Measurements from ENCODE around the gene PIK3CD.
"Not testable (repeated sequence)": the region's sequence is repeated elsewhere in the genome, so short reads cannot be mapped to it uniquely, and the experiment has no call there.

The PIK3CD gene

GRCh38 chr1:9621032-9621431, 30.5 kb upstream of the PIK3CD start:
- peak; percentile 54 for DNase-seq (ENCODE audit: low spot score)

GRCh38 chr1:9624081-9624480, 27.4 kb upstream of the PIK3CD start:
- no peak for DNase-seq (ENCODE audit: low spot score)

DNA sequence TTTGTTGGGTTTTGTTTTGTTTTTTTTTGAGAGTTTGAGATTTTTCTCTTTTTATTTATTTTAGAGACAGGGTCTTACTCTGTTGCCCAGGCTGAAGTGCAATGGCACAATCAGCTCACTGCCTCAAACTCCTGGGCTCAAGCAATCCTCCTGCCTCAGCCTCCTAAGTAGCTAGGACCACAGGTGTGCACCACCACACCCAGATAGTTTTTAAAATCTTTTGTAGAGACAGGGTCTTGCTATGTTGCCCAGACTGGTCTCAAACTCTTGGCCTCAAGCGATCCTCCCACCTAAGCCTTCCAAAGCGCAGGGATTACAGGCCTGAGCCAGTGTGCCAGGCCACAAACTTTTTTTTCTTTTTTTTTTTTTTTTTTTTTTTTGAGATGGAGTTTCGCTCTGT, 26.5 kb upstream of the PIK3CD start:
- DNase-seq (ENCODE audit: low spot score), result not testable (repeated sequence)

DNA sequence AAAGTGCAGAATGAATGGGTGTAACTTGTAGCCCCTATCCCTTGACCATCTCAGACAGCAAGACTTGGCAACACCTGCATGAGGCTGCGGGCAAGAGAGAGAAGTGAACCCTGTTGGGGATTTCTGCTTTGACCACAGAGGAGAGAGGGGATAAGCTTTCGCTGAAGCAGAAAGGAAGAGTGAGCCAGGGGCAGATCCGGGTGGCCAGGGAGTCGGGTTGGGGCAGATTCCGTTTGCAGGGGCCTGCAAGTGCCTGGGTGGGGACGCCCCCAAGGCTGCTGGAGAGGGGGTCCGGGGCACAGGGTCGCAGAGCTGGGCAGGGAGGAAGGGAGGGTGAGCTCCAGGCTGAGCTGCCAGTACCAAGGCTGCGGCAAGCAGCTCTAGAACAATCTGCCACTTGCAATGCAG, 25.3 kb upstream of the PIK3CD start:
- no peak for DNase-seq (ENCODE audit: low spot score)

GRCh38 chr1:9628541-9629444, 22.7 kb upstream of the PIK3CD start:
- DNase-seq (ENCODE audit: low spot score), result no peak

- DNase-seq (ENCODE audit: low spot score), result no peak
These were observed 21.9 kb upstream of the PIK3CD start for GRCh38 chr1:9629445-9630201.

DNA sequence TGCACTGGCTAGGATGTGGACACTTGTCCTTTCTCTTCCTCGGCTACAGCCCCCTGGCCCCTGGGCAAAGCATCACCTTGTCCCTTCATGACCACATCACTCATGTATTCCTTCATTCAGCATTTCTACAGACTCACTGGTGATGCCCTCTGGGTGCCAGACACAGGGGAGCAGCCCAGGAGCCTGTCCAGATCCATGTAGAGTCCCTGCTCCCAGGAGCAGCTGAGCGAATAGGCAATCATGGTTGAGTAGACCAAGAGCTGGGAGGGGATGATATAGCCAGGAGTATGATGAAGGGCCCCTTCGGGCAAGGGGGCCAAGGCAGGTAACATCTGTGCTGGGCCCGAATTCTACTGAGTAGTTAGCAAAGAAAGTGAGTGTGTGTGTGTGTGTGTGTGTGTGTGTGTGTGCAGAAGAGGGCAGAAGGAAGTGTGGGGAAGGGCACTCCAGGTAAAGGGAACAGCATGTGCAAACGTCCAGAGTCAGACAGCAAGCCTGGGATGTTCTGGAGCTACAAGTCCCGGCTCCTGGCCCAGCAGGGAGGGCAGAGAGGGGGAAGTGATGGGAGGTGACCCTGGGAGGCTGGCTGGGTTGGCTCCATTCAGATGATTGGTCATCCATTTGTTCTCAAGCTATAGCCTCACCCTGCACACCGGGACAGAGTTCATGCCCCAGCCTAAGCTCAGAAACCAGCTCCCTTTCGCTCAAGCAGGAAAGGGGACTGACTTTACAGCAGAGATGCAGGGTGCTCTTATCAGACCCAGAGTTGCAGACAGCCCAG, 21.0 kb upstream of the PIK3CD start:
- DNase-seq (ENCODE audit: low spot score), result no peak

DNA sequence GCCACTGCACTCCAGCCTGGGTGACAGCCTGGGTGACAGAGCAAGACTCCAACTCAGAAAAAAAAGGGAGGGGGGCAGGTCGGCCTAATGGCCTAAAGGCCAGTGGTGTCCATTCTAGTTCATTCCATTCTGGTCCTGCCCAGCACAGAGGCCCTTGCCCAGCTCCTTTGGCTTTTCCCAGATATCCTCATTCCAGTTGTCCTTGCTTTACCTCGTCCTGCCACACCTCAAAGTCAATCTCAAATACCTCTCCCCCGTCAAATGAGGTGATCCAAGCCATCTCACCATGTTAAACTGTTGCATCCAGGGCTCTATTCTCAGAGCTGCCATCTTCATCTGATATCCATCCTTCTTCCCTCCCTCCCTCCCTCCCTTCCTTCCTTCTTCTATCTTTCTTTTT, 19.9 kb upstream of the PIK3CD start:
- DNase-seq (ENCODE audit: low spot score), result no peak

- DNase-seq (ENCODE audit: low spot score), result no peak
These were observed 18.0 kb upstream of the PIK3CD start for GRCh38 chr1:9633493-9633892.

DNA sequence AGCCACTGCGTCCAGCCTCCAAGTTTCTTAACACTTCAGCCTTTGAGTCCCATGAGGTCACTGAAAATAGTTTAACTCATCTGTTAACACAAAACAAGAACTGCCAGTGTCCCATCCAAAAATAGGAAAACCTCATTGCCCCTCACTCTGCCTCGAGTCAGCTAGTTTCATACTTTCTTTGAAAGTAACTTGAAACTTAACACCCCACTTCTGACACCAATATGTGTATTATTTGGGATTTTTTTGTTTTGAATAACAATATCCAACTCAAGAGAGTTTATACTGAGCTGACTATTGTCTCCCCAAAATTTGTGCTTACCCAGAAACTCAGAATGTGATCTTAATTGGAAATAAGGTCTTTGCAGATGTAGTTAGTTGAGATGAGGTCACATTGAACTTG, 16.9 kb upstream of the PIK3CD start:
- DNase-seq (ENCODE audit: low spot score), result no peak

DNA sequence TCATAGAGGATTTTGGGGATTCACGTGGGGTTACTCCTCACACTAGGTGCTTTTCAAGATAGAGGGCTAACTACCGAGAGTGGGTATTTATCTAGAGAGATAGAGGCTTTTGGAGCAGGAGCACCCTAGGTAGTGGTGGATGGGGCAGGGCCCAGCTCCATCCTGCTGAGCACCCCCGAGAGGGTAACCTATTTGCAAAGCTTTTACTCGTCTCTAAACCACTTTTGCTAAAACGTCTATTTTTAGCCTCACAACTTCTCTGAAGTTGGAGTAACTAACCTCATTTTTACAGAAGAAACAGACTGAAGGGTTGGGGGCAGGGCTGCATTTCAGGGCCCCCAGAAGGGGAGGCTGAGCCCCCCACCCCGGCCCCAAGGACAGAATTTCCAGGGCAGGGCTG, 12.3 kb upstream of the PIK3CD start:
- DNase-seq (ENCODE audit: low spot score), result no peak

DNA sequence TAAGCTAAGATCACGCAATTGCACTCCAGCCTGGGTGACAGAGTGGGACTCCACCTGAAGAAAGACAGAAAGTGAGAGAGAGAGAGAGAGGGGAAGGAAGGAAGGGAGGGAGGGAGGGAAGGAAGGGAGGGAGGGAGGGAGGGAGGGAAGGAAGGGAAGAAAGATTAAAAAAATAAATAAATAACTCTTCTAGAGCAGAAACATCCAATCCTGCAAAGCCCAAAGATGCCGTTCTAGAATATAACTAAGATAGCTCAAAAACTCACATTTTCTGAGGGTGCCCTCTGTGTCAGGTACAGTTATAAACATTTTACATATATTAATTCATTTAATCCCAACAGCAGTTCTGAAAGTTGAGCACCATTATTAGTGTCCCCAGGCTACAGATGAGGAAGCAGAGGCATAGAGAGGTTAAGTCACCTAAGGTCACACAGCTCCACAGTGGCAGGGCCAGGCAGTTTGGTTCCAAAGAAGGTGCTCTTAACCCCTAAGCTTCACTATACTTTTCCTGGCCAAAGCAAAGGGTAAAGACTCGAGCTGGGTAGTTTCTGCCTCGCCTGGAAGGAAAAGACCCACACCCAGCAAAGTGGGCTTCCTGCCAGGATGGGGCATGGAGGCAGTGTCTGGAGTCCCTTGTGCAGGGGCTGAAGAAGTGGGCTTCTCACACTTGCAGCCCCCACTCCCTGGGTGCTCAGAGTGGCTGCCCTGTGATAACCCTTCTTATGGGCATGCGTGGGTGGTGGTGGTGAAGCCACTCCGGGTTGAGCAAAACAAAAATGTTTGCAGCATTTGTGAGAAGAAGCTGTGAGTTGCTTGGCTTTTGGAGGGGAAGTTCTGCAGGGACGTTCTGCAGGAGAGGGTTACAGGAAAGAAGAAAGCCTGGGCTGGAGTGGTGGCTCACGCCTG, 7.9 kb upstream of the PIK3CD start:
- no peak for DNase-seq (ENCODE audit: low spot score)

DNA sequence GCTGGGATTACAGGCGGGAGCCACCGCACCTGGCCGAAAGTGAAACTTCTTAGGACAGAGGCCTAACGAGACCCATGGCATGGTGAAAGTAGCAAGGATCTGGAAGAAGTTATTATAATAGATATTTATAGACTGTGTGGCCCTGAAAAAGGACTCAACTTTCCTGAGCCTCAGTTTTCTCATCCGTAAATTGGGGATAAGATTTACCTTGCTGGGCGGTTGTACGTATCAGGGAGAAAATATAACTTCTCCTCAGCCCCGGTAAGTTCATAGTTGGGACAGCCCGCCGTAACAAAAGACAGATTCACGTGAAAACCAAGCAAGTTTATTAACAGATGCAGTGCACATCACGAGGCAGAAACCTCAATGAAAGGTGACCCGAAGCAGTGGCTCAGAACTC, 5.5 kb upstream of the PIK3CD start:
- DNase-seq (ENCODE audit: low spot score), result no peak

DNA sequence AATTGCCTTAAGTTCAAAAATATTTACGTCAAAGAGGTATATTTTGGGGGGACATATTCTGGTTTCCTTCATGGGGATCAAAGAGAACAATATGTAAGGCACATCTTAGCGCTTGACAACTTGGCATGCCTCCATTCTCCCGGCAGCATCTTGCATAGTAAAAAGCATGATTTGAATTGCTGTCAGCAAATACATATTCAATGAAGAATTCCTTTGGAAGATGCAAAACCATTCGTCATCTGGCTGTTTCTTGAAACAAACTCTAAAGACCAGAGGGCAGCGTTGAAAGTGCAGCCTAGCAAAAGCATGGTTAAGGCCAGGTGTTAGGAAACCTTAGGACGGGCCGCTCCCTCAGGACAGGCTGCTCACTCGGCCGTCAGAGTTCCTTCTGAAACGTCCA, 3.4 kb upstream of the PIK3CD start:
- no peak for DNase-seq (ENCODE audit: low spot score)

DNA sequence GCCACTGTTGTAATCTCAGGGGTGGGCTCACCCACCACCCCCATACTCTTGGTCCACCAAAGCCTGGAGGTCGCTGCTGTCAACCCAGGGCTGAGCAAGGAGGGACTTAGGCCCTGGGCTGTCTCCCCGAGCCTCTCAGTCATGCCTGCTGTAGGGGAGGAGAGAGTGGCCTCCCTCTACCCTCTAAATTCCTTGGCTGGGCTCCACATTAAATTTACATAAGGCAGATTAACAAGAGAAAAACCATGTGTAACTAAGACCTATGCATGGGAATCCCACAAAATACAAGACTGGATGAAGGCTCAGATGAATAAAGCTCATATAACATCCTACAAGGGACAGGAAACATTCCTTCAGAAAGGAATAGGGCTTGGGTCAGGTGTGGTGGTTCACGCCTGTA, 1.8 kb upstream of the PIK3CD start:
- DNase-seq (ENCODE audit: low spot score), result no peak

DNA sequence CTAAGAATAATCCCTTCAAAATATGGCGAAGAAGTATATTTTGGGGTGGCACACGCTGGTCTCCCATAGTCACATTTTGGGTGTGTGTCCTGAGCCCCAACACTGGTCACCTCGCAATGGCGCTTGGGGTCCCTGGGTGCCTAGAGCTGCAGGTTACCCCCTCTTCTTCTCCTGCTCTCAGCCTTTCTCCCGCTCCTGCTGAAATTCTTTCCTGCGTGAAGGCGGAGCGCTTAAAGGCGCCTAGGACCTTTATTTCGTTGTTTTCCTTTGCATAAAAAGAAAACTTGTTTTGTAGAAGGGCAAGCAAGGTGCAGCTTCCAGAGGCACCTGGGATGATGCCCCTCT, 339 bp upstream of the PIK3CD start:
- DNase-seq (ENCODE audit: low spot score), result no peak

DNA sequence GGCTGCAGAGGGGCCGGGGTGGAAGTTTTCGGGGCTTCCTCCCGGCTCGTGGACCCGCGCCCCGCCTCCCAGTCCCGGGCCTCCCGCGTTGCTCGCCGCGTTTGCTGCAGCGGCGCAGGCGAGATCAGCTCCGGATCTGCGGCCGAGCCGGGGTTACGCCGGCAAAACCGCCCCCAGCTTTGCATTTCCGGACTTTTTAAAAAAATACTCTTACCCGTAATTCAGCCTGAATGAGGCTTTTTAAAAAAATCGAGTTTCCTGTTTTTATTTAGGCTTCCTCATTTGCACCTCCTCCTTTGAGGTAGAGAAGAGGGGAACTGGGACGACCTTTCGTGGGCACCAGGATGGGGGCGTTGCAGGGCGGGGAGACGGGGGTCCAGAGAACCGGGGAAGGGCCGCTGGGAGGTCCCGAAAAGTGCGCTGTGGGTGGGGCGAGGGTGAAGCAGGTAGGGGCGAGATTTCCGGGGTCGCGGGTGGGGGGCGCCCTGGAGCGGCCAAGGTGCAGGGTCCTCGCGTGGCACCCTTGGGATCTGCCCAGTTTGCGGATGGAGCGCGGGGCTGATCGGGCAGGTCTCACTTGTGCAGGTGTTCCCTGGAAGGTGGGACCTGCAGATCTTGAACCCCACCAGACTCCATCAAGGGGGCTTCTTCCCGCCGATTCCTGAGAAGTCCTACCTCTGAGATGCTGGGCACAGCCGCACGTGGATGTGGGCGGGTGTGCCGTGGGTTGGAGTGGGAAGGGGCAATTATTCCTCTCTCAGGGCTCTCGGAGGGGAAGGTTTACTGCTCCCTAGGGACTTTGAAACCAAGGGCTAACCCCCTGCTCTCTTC, 1.1 kb downstream of the PIK3CD start:
- no peak for DNase-seq (ENCODE audit: low spot score)

GRCh38 chr1:9653210-9653490, 1.6 kb downstream of the PIK3CD start:
- DNase-seq (ENCODE audit: low spot score), result no peak

DNA sequence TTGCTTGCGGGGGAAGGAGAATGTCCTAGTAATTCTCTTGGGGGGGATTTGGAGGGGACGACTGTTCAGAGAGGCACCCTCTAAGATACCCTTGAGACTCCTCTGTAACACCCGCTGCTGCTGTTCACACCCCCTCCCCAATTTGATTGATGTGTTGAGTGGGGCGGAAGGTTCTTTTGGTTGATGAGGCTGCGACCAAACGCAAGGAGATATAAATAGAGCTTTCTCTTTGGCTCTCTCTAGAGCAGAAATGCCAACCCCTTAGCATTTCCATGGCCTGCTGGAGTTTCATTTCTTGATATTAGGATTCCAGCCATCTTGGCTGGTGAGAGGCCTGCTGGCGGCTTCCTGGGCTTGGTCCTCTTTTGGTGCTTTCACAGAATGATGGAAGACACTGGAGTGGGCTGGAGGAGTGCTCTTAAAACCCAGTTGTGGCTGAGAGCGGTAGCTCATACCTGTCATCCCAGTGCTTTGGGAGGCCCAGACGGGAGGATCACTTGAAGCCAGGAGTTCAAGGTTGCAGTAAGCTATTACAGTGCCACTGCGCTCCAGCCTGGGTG, 2.0 kb downstream of the PIK3CD start:
- no peak for DNase-seq (ENCODE audit: low spot score)

DNA sequence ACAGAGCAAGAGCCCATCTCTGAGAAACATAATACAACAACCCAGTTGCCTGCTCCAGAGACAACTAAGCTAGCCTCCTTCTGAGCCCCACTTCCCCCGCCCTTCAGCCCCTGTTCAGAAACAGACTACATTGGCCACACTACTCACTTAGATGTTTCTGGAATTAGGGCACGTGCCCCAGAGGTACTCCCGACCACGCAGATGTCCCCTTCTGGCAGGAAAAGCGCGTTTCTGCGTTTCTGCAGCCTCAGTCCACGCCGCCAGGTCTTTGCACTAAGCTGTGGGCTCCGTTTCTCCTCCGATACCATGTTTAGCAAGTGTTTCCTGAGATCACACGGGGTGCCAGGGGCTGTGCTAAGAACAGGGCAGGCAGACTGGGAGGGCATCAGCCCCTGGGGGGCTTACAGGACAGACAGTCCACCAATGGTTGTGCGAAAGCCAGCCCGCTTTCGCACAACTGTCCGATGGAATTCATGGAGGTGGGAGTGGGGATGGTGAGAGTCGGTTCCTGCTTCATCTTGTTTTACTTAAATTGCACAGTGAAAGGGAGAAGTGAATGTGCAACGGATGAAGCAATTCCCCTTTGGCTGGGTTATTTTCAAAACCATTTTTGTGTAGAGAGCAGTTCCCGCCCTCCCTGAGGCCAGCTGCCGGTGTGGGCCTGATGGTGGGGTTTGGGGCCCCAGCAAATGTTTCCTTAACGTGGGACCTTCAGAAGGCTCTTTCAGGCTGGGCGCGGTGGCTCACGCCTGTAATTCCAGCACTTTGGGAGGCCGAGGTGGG, 2.7 kb downstream of the PIK3CD start:
- DNase-seq (ENCODE audit: low spot score), result no peak

All from cerebellar cortex (tissue), 1 donor.